Superior temporal gyrus (tissue), 1 donor: ENCODE measurements around the gene DNTTIP2.
"Not testable (repeated sequence)": the region's sequence is repeated elsewhere in the genome, so short reads cannot be mapped to it uniquely, and the experiment has no call there.

Experiments
- DNase-seq: peaks from one replicate; pipeline ENCODE4 v3.0.0-alpha.2; 2016; ENCODE audit errors: extremely low spot score

Gene DNTTIP2

GRCh38 chr1:93842750-93843500 is 36.1 kb downstream of the DNTTIP2 start:
- DNase-seq = no peak

- DNase-seq = no peak
Measured at GRCh38 chr1:93841771-93842170, 37.2 kb downstream of the DNTTIP2 start.

- DNase-seq = no peak
Measured at GRCh38 chr1:93840956-93841482, 38.0 kb downstream of the DNTTIP2 start.

- DNase-seq = no peak
Measured at GRCh38 chr1:93839753-93840152, 39.3 kb downstream of the DNTTIP2 start.

- DNase-seq = no peak
Measured at GRCh38 chr1:93839307-93839706, 39.7 kb downstream of the DNTTIP2 start.

GRCh38 chr1:93837961-93838360 is 41.0 kb downstream of the DNTTIP2 start:
- DNase-seq = no peak

GRCh38 chr1:93833293-93833692 is 45.7 kb downstream of the DNTTIP2 start:
- not testable (repeated sequence) for DNase-seq

- no peak for DNase-seq
Measured at GRCh38 chr1:93829061-93829460, 49.9 kb downstream of the DNTTIP2 start.

GRCh38 chr1:93828367-93828755 is 50.6 kb downstream of the DNTTIP2 start:
- no peak for DNase-seq

GRCh38 chr1:93827633-93828366 is 51.2 kb downstream of the DNTTIP2 start:
- no peak for DNase-seq

GRCh38 chr1:93827128-93827527 is 51.9 kb downstream of the DNTTIP2 start:
- no peak for DNase-seq

GRCh38 chr1:93824834-93825233 is 54.2 kb downstream of the DNTTIP2 start:
- no peak for DNase-seq

GRCh38 chr1:93822730-93823425 is 56.1 kb downstream of the DNTTIP2 start:
- DNase-seq = no peak

- DNase-seq = no peak
Measured at GRCh38 chr1:93821423-93822144, 57.4 kb downstream of the DNTTIP2 start.

GRCh38 chr1:93820554-93821422 is 58.2 kb downstream of the DNTTIP2 start:
- no peak for DNase-seq

- DNase-seq = no peak
Measured at GRCh38 chr1:93818570-93818959, 60.4 kb downstream of the DNTTIP2 start.

- no peak for DNase-seq
Measured at GRCh38 chr1:93817819-93818569, 61.0 kb downstream of the DNTTIP2 start.

- peak; percentile 18 for DNase-seq
Measured at GRCh38 chr1:93816970-93817678, 61.9 kb downstream of the DNTTIP2 start.
